A673 (cell line): Measurements from ENCODE around the gene BRI3BP.

Source experiments
- CTCF ChIP-seq: fragments of 300-800, 200-600 bp; sonication (generic); conservative IDR thresholded peaks from 2 replicates; pipeline ENCODE4 v1.5.1; 2017; ENCODE audit warnings: low read depth, mild to moderate bottlenecking, antibody characterized with exemption, low read length, moderate library complexity, mixed read lengths
- EZH2 ChIP-seq: fragments of 200-600 bp; sonication (generic); IDR thresholded peaks from 2 replicates; pipeline ENCODE4 v1.6.1; 2017; ENCODE audit warnings: borderline replicate concordance, low read depth, mild to moderate bottlenecking, mixed read lengths, antibody characterized with exemption, low read length; ENCODE audit not compliant: poor library complexity, severe bottlenecking

GRCh38 chr12:125064492-125064891 lies 71.0 kb downstream of the BRI3BP start:
- no peak for TF ChIP-seq CTCF
- TF ChIP-seq EZH2 = no peak
